Endothelial cell of hepatic sinusoid (primary cell): Measurements from ENCODE around the gene PITPNB.

Experiments
- in situ Hi-C: cut with HindIII; loops from 2 replicates; pipeline ENCODE4 v1.10.0; 2017; ENCODE audit warnings: low sequenced_read_pairs

The PITPNB gene

DNA sequence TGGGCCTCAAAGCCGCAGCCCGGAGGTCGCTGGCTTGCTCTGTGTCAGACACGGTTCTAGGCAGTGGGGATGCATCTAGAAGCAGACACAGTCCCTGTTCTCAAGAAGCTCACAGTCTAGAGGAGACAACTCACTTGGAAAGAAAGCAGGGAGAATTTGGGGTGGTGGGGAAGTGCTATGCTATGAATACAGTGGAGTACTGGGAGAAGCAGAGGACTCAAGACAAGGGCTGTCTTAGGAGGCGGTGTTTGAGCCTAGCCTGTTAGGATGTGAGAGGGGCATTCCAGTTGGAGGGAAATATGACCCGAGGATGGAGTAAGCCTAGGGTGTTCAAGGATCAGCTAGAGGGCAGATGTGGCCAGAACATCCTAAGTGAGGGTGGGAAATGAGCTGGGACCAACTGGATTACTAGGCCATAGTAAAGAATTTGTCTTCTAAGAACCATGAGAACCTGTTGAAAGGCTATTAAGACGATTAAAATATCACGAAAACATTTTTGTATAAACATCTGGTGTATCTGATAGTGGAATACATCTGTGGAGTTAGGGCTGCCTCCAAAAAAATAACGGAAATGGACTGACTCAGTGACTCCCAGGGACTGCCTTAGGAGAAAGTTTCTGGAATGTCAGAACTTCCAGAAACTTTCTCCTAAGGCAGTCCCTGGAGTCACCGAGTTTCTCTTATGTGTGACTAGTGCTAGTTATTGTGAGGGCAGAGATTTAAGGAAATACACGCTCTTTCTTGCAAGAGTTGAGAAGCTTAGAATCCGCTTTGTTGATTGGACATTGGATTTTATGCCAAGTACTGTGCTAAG is 1.1 kb upstream of the PITPNB start:
- in situ Hi-C loops, result loop anchor here (5.0 kb wide), 1 partner anchor 82 kb away; no protein-coding TSS in a partner anchor

DNA sequence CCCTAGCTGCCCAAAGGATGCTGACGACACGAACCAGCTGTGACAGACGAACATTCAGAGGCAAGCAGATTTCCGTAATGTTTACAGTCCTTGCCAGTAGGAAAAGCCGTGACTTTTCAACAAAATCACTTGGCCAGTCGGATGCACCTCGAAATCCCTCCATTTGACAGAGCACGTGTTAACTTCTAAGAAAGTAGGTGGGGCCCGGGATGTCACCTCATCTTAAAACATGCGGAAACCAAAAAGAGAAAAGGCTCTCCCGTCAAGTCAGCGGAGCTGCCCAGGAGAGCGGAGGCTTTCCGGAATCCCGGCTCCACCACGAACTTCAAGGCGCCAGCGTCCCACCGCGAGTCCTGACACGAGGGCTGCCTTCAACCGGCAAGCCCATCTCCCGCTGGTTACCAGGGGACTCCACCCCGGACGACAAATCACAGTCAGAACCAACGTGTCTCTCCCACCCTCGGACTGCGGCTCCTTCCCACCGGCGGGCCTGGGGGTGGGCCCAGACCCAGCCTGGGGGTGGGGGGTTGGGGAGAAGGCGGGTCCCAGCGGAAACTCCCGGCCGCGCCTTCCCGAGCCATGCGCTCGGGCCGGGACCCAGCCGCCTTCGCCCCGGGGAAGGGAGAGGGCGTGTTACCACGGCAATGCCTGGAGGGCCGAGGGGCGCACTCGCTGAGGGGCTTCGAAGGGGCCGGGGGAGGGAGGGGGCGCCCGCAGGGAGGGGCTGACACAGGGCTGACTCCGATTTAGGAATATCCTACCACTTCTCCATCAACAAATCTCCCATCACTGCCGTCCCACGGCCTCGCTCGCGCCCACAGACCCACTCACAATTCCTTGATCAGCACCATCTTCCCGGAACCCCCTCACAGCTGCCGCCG is 475 bp downstream of the PITPNB start:
- in situ Hi-C loops, result no loop called here

DNA sequence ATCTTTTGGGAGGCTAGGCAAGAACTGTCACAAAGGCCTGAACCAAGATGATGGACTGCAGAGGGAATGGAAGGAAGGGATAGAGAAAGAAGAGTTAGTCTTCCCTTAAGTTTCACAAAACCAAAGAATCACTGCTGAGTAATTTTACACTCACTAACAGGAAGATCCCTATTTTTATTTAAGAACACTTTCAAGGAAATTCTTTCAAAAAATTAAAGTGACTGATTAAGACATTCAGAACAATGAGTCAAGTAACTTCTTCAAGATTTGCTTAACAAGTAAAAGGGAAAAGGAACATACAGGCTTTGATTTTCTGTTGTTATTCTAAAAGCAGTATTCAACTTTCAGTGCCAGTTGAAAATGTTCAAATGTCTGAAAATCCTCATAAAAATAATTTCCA is 3.1 kb downstream of the PITPNB start:
- in situ Hi-C loops, result no loop called here

DNA sequence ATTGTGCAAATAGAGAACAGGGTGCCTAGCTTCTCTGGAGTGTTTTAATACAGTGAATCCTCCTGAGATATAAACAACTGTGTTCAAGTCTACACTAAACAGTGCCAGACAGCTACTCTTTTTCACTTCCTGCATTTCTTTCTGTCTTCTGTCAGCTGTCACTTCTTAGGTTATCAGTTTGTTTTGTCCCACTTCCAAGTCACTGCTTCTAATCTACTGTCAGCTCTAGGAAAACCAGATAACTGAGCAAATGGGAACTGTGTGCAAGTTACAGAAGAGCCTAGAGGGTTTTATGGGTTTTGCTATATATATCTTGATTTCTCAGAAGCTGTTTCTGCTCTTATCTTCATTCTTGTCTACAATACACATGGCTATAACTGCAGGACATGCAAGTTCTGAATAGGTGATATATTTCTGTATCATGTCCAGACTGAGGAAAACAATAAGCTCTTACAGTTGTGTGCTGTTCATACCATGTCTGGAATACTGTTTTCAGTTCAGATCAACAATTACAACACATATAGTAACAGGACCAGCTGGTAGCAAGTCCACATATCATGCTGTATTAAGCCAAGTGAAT is 5.8 kb downstream of the PITPNB start:
- in situ Hi-C loops, result no loop called here

DNA sequence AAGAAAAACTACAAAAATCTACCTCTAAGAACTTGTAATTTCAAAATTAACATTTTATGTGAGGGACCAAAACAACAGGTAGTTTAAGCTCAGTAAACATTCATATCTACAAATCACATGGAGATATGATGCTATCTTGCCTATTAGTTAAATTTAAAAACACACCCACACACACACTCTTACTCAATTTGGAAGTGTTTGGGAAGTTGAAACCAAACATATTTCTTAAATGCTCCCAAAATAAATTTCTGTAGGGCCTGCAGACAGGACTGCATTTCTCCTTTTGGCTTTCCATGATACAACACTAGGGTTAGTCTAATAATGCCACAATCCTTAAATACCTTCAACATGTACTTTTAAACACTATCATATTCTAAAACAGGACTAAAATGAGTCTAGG is 7.0 kb downstream of the PITPNB start:
- in situ Hi-C loops, result no loop called here

DNA sequence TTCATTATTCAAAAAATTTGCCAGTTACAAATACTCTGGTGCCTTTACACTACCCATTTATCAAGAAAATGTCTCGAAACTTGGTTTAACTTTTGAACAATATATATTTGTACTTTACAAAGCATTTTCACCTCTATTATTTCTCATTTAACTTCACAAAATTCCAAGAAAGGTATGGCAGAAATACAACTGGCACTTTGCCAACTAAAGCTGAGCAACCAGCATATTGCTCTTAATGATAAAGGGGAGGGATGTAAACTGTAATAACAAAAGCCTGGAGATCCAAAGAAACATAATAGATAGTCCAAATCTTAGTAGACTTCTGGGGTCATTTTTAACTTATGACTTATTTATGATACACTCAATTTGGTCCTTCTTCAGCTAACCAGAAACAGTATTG is 7.7 kb downstream of the PITPNB start:
- in situ Hi-C loops, result no loop called here

DNA sequence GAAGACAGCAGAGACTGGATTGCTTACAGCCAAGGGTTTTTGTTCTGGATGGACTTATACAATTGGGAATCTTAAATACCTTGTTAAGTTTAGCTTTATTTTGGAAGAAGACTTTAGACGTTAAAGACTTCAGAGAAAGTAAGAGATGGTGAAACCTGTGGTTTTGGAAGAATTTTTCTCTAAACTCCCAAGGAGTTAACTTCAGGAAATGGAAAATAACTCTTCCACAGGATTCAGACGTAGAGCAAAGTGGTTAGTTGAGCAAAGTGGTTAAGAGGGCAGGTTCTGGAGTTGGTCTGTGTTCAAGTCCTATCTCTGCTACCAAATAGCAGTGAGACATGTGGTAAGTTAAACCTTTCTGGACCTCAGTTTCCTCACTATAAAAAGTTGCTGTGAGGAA is 12.8 kb downstream of the PITPNB start:
- in situ Hi-C loops, result no loop called here

DNA sequence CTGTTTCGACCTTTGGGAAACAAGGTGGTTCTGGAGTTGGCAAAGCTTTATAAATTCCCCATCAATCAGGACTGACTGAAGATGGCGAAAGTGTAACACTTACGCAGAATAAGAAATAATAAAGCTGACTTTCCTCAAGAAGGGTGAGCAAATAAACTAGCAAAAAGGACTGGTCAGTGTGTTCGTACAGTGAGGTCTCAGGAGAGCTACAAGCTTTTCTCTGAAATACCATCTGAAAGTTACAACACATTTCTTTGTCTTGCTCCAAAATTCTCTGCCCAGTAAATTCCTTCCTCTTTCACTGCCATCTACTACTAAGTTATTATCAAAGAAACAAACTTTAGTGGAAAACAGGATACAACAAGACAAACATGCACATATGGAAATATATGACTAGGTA is 13.4 kb downstream of the PITPNB start:
- in situ Hi-C loops, result no loop called here

DNA sequence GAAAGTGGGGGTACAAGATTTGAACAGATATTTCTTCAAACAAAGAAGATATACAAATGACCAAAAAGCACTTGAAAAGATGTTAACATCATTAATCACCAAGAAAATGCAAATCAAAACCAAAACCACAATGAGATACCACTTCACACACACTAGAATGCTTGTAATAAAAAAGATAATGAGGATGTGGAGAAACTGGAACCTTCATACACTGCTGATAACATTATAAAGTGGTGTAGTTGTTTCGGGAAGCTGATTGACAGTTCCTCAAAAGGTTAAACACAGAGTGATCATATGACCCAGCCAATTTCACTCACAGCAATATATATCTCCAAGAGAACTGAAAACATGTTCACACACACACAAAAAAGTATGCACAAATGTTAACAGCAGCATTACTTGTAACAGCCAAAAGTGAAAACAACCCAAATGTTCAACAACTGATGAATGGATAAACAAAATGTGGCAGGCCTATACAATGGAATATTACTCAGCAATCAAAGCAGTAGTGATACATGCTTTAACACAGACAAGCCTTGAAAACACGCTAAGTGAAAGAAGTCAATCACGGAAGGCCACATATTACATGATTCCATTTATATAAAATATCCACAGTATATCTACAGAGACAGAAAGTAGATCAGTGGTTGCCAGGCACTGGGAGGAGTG is 15.1 kb downstream of the PITPNB start:
- in situ Hi-C loops, result loop anchor here (5.0 kb wide), 1 partner anchor 63 kb away; no protein-coding TSS in a partner anchor

DNA sequence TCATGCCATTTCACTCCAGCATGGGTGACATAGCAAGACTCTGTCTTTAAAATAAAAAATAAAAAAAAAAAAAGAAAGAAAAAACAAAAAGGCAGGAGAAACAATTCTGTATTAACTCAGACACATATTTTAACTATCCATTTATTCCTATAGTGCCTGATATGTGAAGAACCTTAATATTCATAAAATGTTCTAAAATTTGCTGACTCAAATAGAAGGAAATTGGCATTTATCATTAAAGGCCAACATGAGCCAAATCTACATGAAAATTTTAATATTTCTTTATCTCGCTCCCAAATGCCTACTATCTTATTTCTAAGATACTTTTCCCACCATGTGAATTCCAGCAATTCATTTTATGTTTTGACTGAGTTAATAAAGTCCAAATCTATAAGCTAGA is 18.9 kb downstream of the PITPNB start:
- in situ Hi-C loops, result loop anchor here (5.0 kb wide), 1 partner anchor 67 kb away; no protein-coding TSS in a partner anchor

DNA sequence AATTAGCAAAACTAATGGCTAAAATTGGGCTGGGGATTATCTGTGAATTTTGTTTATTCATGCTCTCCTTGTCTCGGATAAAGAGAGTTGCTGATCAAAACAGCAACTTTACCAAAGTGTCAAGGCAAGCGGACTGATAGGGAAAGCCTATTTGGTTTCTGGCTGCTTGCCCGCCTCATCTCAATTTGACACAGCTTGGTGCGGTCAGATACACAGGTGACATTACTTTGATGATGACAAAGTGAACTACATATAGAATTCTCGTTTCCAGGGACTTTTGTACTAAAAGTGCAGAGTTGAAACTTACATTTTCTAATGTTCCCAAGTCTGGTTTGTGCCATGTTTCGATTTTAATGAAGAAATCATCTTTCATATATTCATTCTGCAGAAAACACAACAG is 22.8 kb downstream of the PITPNB start:
- in situ Hi-C loops, result no loop called here

DNA sequence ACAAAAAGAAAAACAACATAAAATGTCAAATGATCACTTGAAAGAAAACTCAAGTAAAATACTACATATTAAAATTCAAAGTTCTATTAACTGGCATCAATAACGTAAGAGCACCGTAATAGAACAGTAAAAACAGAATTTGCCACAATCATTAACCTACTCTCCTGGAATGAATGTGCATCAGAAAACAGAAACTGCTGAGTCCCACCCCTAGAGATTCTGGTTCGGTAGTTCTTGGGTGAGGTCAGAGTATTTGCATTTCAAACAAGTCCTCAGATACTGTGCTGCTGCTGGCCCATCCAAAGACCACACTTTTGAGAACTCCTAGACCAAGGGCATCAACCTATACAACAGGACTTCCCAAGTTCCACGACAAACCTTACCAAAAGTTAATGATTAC is 23.5 kb downstream of the PITPNB start:
- in situ Hi-C loops, result no loop called here

DNA sequence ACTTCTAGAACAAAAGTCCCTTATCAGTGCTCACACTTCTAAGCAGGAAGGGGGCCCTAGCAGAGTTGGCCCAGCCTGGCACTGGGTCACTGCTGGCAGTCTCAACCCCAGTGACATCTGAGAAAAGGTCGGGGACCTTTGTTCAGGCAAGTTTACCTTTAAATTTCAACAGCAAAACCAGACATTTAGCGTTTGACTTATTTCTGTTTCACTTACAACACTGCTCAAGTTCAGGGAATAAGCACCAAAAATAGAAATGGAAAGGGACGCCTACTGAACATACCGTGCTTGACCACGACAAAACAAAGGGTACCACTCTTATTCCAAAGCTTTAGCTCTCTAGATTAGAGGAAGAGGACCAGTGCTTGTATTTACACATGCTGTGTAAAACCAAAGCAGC is 26.2 kb downstream of the PITPNB start:
- in situ Hi-C loops, result no loop called here

DNA sequence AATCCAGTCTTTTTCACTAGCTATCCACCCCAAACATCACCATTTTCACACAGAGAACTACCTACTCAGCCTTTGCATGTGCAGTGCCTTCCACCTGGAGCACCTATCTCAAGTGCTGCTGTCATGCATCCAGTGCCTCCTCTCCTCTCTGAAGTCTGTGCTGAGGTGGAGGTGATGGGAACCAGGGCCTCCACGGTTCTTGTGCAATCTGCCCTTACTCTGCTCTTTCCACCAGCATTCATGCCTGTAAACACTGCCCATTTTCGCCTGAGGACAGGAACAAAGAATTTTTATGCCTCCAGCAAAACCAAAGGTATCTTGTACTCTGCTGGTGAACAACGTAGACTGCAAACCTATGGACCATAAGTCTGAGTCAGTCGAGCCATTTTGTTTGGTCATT is 27.0 kb downstream of the PITPNB start:
- in situ Hi-C loops, result no loop called here

DNA sequence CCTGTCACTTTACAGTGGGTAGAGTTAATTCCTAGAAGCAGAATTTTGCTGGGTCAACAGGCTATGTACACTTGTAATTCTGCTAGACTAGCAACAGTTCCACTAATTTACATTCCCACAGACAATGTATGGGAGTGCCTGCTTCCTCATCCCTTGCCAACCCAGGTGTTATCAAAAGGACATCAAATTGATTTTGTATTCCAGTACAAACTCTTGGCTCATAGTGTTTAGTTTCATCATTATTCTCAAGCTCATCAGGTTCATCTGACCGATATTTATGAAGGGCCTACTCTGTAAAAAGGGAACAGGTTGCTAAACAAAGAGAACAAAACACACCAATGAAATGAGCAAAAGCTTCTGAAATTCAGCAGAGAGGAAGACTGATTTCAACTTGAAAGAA is 30.7 kb downstream of the PITPNB start:
- in situ Hi-C loops, result no loop called here

DNA sequence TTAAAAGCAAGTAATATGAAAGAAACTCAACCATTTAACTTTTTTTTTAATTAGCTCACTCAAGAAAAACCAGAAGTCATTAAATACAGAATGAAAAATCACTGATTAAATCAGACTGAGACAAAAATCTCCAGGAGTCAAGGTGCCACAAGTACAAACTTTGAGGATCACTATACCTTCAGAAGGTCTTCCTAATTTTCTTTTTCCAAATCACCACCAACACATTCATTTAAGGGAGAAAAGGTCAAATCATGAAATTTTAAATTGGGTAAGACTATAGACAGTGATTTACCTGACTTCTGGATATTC is 32.3 kb downstream of the PITPNB start:
- in situ Hi-C loops, result no loop called here

DNA sequence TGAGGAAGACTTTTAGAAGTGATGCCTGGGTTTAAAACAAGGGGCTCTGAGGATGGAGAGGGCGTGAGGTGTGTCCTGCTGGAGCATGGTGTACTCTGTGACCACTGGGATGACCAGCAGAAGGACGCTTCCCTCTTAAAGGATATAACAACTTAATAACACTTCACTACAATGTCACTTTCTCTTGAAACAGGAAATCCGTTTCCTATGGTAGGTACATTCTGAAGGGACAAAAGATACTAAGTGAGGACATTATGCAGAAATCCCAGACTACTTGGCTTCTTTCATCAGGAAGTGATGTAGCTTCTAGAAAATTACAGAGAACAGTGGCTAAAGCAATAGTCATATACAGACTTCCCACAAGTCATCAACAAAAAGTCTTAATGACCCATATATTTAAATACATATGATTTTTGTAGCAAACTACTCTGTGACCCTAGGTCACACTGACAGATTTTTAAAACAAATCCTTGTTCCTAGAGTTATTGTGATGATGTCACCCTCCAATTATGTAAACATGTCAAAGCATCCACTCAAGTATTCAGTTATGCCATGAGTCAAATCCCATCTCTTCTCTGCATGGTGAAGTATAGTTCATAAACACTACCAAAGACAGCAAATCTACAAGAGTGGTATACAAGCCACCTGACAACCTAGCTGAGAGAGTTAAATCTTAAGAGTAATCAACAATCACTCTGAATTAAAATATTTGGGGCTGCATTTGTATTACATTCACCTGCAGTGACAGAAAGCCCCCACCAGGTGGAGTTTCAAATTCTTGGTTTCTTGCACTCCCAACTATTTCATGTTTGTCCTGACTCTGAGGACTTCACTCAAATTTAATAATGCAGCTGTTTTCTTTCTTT is 32.8 kb downstream of the PITPNB start:
- in situ Hi-C loops, result no loop called here

DNA sequence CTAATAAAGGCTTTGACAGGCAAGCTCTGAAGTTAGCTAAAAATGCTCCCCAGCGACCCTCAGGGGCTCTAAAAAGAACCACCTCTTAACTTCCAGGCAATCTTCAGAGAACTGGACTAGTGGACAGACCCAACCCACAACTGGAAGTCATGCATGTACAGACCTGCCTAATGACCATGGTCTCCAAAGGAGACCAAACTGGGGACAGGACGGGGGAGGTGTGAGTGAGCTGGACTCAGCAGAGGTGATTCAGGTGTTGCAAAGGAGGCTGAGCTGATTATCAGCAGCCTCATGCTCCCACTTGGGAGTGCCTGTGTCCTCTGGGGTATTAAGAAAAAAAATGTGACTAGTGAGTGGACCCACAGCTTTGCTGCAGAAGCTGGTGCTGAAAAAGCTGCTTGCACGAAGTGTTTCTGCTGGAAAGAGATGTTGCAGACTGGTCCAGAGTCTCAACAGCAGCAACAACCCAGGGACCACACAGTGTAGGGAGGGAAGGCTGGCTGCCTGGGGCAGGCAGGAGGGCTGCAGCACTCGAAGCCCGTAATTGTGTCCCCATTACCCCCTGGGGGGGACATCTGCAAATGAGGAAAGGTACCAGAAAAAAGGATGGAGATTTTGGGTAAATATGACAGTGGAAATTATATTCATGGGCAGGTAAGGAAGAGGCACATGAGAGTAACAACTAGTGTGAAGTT is 35.3 kb downstream of the PITPNB start:
- in situ Hi-C loops, result no loop called here

DNA sequence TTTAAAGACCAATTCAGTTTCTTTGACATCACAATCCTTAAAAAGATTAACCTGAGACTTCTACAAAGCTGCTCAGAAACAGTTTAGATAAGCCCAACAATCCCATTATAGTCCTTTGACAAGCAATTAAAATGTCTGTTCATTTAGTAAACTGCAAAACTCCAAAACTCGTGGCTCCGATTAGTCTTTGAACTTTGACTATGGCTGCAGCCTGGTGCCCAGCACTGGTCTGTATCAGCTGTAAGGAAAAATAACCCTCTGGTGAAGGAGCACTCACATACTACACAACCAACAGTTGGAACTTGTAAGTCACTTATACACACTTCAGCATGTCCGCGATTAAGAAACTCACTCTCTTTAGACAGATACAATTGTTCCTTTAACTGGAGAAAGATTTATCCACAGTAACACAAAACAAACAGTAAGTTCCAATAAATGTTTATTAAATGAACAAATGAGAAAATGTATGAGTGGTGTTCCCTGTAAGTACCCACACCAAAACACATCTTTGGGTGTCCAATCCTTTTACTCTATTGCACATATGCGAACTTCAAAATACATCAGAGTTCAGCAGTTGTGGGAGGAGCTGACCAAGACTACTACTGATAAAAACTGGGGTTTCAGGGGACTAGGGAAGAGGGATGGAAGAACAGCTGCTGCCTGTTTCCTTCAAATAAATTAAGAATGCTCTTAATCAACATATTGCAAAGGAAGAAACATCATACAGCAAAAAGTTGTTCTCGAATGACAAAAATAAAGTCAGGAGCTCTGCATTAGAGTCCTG is 36.4 kb downstream of the PITPNB start:
- in situ Hi-C loops, result no loop called here
